Stimulated activated naive CD8-positive, alpha-beta T cell treated with anti-CD3 and anti-CD28 coated beads, Interleukin-15, Interleukin-2, amounts not matched to agents 100 ng/mL and 50 ng/mL, for 24 hours (primary cell): ENCODE measurements around the gene CDC7.
"Not testable (repeated sequence)": the region's sequence is repeated elsewhere in the genome, so short reads cannot be mapped to it uniquely, and the experiment has no call there.

Experiments
- H3K27ac Mint-ChIP-seq: one replicate; pipeline ENCODE4 v1.8.0; 2021; ENCODE audit warnings: mild to moderate bottlenecking, mixed read lengths
- H3K27me3 Mint-ChIP-seq: one replicate; pipeline ENCODE4 v1.8.0; 2021; ENCODE audit warnings: mixed read lengths
- H3K36me3 Mint-ChIP-seq: one replicate; pipeline ENCODE4 v1.8.0; 2021; ENCODE audit warnings: low read depth, mixed read lengths
- H3K4me1 Mint-ChIP-seq: one replicate; pipeline ENCODE4 v1.8.0; 2021; ENCODE audit warnings: low read depth, mixed read lengths
- H3K4me3 Mint-ChIP-seq: one replicate; pipeline ENCODE4 v1.8.0; 2021; ENCODE audit warnings: mild to moderate bottlenecking, mixed read lengths
- H3K9me3 Mint-ChIP-seq: one replicate; pipeline ENCODE4 v1.8.0; 2021; ENCODE audit warnings: mixed read lengths

CDC7 gene

DNA sequence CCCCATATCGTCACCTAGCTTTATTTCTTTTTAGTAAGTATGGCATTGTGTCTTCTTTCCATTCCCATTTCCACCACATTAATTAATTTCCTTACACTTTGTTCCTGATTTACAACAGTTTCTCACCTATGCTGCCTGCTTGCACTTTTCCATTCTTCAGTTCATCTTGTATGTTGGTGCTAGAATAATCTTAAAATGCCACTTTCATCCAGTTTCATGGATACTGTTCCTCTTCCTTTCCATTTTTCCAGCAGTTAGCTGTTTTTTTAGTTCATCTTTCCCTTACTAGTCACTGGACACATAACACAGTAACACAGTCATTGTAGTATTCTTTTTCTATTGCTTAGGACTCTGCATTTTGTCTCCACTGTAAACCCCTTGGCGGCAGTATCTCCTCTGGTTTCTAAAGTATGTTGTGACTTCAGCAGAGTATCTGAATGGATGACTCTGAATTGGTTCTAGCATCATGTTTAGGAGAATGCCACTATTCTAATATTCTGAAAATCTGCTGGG is 2.1 kb downstream of the CDC7 start:
- Mint-ChIP-seq H3K9me3 (no peaks in the 10 kb centered on the region), H3K27ac (no peak overlapping the region), H3K4me3 (no peak overlapping the region), H3K27me3 (no peaks in the 10 kb centered on the region), H3K36me3 (peaks cover 20% of the 10 kb centered on the region), H3K4me1 (peaks cover 31% of the 10 kb centered on the region)

DNA sequence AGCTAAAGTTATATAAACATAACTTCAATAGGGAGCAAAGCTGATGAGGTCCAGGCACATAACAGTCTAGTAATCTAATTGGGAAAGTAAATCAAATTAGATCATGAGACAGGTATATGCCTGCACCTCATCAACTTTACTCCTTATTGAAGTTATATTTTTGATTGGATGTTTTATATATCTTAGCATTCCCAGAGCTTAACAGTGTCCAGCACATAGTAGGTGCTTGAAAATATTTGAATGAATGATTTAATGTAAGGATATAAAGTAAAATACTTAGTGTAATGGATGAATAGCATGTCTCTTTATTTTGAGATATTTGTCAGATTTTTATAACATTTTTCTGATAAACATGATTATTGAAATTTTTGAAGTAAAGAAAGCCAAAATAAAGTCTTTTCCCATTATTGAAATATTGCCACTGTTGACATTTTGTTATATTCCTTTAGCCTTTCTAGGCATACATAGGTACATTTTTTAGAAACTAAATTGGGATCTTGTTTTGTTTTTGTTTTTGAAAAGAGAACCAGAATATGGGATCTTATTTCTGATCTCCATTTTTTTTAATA is 2.8 kb downstream of the CDC7 start:
- Mint-ChIP-seq H3K9me3 (no peaks in the 10 kb centered on the region), H3K27me3 (no peaks in the 10 kb centered on the region), H3K36me3 (peaks cover 21% of the 10 kb centered on the region), H3K4me3 (no peak overlapping the region), H3K4me1 (peaks cover 31% of the 10 kb centered on the region), H3K27ac (no peak overlapping the region)

- Mint-ChIP-seq H3K9me3 (no peaks in the 10 kb centered on the region), H3K4me1 (peaks cover 31% of the 10 kb centered on the region), H3K27me3 (no peaks in the 10 kb centered on the region), H3K27ac (no peak overlapping the region), H3K36me3 (peaks cover 27% of the 10 kb centered on the region), H3K4me3 (no peak overlapping the region)
Measured at GRCh38 chr1:91503975-91504530, 3.4 kb downstream of the CDC7 start.

GRCh38 chr1:91505086-91505485 is 4.4 kb downstream of the CDC7 start:
- Mint-ChIP-seq H3K4me3 (no peak overlapping the region), H3K9me3 (no peaks in the 10 kb centered on the region), H3K27ac (no peak overlapping the region), H3K4me1 (peaks cover 31% of the 10 kb centered on the region), H3K27me3 (no peaks in the 10 kb centered on the region), H3K36me3 (peaks cover 38% of the 10 kb centered on the region)

DNA sequence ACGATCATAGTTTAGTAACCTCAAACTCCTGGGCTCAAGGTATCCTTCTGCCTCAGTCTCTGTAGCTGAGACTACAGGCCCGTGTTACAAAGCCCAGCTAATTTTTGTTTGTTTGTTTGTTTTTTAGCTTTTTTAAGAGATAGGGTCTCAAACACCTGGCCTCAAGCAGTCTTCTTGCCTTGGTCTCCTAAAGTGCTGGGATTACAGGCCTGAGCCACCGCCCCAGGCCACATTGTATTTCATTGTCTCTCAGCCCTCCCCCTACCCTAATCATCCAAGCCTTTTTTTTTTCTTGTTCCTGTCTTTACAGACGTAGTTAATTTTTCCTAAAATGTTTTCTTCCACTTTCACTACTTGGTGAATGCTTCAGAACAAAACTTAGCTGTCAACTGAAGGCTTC is 5.4 kb downstream of the CDC7 start:
- H3K4me3 Mint-ChIP-seq, result no peak overlapping the region

DNA sequence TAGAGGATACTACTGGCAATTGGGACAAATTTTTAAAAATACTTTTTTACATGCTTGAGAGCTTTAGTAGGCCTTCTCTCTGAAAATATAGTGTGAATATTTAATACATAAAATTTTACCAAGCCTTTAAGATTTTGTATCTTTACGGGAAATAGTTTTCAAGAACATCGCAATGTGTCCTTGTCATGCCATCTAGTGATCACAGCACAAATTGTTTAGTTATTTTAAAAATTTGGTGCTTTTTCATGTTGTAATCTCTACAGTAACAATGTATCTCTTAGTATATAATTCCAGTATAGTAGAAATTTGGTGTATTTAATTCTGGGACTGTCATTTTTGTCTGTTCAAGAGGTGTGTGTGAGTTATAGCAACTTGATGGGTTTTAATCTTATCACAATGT is 6.7 kb downstream of the CDC7 start:
- Mint-ChIP-seq H3K27ac (no peak overlapping the region), H3K36me3 (peaks cover 59% of the 10 kb centered on the region), H3K27me3 (no peaks in the 10 kb centered on the region), H3K4me1 (peaks cover 19% of the 10 kb centered on the region), H3K9me3 (no peaks in the 10 kb centered on the region), H3K4me3 (no peak overlapping the region)

More for the DNA sequence above, 5.4 kb downstream of the CDC7 start:
- Mint-ChIP-seq H3K36me3 (peaks cover 48% of the 10 kb centered on the region), H3K4me1 (peaks cover 31% of the 10 kb centered on the region), H3K27ac (no peak overlapping the region), H3K9me3 (no peaks in the 10 kb centered on the region), H3K27me3 (no peaks in the 10 kb centered on the region)

GRCh38 chr1:91510754-91511153 is 10.1 kb downstream of the CDC7 start:
- Mint-ChIP-seq H3K9me3 (no peaks in the 10 kb centered on the region), H3K4me3 (no peak overlapping the region), H3K27ac (no peak overlapping the region), H3K36me3 (peaks cover 59% of the 10 kb centered on the region), H3K4me1 (no peaks in the 10 kb centered on the region), H3K27me3 (no peaks in the 10 kb centered on the region)

DNA sequence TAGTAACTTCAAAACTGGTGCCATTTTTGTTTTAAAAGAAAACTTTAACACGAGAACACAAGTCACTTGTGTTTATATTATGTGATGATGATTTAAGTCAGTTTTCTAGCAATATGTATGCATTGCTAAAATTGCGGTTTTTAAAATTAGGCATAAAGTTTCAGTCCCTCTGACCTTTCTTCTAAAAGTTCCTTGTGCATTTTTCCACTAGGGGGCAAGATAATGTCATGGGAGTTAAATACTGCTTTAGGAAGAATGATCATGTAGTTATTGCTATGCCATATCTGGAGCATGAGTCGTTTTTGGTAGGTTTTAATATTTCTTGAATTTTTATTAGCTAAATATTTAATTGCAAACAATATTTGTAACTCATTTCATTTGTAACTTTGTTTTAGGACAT is 10.7 kb downstream of the CDC7 start:
- peaks cover 64% of the 10 kb centered on the region for H3K36me3 Mint-ChIP-seq
- no peaks in the 10 kb centered on the region for H3K4me1 Mint-ChIP-seq
- H3K27me3 Mint-ChIP-seq, result no peaks in the 10 kb centered on the region
- H3K27ac Mint-ChIP-seq, result no peak overlapping the region
- no peaks in the 10 kb centered on the region for H3K9me3 Mint-ChIP-seq
- no peak overlapping the region for H3K4me3 Mint-ChIP-seq

DNA sequence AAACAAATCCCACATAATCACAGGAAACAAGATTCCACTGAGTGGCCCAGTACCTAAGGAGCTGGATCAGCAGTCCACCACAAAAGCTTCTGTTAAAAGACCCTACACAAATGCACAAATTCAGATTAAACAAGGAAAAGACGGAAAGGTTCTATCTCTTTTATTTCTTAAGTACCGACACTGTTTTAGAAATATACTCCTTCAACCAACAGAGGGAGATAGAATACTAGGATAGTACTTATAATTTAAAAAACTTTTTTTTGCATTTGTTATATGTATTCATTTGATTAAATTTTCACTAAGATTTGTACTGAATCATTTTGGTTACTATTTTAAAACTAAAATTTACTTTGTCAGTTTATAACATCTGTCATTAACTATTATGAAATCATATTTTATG is 12.5 kb downstream of the CDC7 start:
- H3K4me1 Mint-ChIP-seq, result no peaks in the 10 kb centered on the region
- H3K27me3 Mint-ChIP-seq, result no peaks in the 10 kb centered on the region
- H3K36me3 Mint-ChIP-seq, result peaks cover 80% of the 10 kb centered on the region
- H3K27ac Mint-ChIP-seq, result no peak overlapping the region
- H3K4me3 Mint-ChIP-seq, result no peak overlapping the region
- no peaks in the 10 kb centered on the region for H3K9me3 Mint-ChIP-seq

- H3K4me1 Mint-ChIP-seq, result no peaks in the 10 kb centered on the region
- no peaks in the 10 kb centered on the region for H3K9me3 Mint-ChIP-seq
- H3K4me3 Mint-ChIP-seq, result no peak overlapping the region
- H3K36me3 Mint-ChIP-seq, result peaks cover 80% of the 10 kb centered on the region
- no peaks in the 10 kb centered on the region for H3K27me3 Mint-ChIP-seq
- H3K27ac Mint-ChIP-seq, result no peak overlapping the region
Measured at GRCh38 chr1:91513706-91514105, 13.1 kb downstream of the CDC7 start.

GRCh38 chr1:91515994-91516393 is 15.3 kb downstream of the CDC7 start:
- H3K4me1 Mint-ChIP-seq, result peaks cover 6% of the 10 kb centered on the region
- no peaks in the 10 kb centered on the region for H3K9me3 Mint-ChIP-seq

GRCh38 chr1:91516605-91517004 is 16.0 kb downstream of the CDC7 start:
- H3K9me3 Mint-ChIP-seq, H3K27ac Mint-ChIP-seq, H3K27me3 Mint-ChIP-seq, H3K4me3 Mint-ChIP-seq: not testable (repeated sequence)
- peaks cover 56% of the 10 kb centered on the region for H3K36me3 Mint-ChIP-seq
- H3K4me1 Mint-ChIP-seq, result peaks cover 12% of the 10 kb centered on the region

More at GRCh38 chr1:91515994-91516393, 15.3 kb downstream of the CDC7 start:
- no peaks in the 10 kb centered on the region for H3K27me3 Mint-ChIP-seq
- H3K4me3 Mint-ChIP-seq, result no peak overlapping the region
- H3K27ac Mint-ChIP-seq, result no peak overlapping the region
- H3K36me3 Mint-ChIP-seq, result peaks cover 58% of the 10 kb centered on the region

DNA sequence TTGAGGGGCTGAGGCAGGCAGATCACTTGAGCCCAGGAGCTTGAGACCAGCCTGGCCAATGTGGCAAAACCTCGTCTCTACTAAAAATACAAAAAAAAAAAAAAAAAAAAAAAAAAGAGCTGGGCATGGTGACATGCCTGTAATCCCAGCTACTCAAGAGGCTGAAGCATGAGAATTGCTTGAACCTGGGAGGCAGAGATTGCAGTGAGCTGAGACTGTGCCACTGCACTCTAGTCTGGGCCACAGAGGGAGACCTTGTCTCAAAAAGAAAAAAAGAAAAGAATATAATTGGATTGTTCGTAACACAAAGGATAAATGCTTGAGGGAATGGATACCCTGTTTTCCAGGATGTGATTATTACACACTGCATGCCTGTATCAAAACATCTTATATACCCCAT is 18.5 kb downstream of the CDC7 start:
- peaks cover 55% of the 10 kb centered on the region for H3K36me3 Mint-ChIP-seq
- not testable (repeated sequence) for H3K4me3 Mint-ChIP-seq, H3K9me3 Mint-ChIP-seq, H3K27me3 Mint-ChIP-seq, H3K27ac Mint-ChIP-seq
- H3K4me1 Mint-ChIP-seq, result peaks cover 36% of the 10 kb centered on the region

DNA sequence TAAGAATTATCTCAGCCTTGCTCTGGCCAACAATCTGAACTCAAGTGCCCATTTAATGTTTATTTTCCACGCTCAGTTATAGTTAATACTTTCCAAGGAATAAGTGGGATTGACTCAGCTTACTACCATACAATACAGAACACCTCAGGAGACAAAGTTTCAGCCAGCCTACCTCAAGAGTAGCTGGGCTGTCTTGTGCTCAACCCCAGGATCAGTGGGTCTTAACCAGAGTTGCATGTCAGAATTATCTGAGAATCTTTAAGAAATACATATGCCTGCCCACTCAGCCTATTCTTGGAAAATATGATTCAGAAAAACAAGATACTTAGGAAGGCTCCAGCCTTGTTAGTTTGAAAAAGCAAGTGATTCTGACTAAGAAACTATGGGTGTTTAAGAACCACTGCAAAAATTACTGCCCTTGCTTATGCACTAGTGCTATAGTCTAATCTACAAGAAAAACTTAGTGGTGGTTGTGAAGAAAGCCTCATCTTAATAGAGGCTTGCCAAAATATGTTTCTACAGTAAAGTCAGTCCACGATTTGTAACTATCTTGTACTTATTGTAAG is 20.4 kb downstream of the CDC7 start:
- no peaks in the 10 kb centered on the region for H3K27me3 Mint-ChIP-seq
- H3K4me1 Mint-ChIP-seq, result peaks cover 36% of the 10 kb centered on the region
- H3K36me3 Mint-ChIP-seq, result peaks cover 47% of the 10 kb centered on the region
- H3K27ac Mint-ChIP-seq, result peak overlapping the region; percentile 81
- H3K4me3 Mint-ChIP-seq, result no peak overlapping the region
- H3K9me3 Mint-ChIP-seq, result no peaks in the 10 kb centered on the region

DNA sequence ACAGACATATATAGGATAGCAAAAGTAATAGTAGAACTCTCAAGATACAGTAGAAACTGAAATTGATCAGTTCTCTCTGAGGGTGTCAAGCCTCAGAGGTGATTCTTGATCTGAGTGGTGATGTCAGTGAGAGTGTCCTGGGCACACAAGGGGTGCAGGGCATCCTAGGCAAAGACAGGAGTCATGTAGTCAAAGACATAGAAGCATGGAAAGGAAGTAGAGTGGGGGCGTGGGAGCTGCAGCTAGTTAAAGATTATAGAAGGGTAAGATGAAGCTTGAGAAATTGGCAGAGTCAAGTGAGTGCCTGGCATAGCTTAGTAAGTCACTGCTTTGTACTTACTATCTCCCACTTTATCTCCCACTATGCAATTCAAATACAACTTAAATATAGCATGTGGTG is 22.8 kb downstream of the CDC7 start:
- H3K4me3 Mint-ChIP-seq, result no peak overlapping the region
- H3K4me1 Mint-ChIP-seq, result peaks cover 36% of the 10 kb centered on the region
- H3K27me3 Mint-ChIP-seq, result no peaks in the 10 kb centered on the region
- H3K9me3 Mint-ChIP-seq, result no peaks in the 10 kb centered on the region
- peak overlapping the region; percentile 69 for H3K27ac Mint-ChIP-seq
- peaks cover 25% of the 10 kb centered on the region for H3K36me3 Mint-ChIP-seq

GRCh38 chr1:91526496-91526895 is 25.8 kb downstream of the CDC7 start:
- Mint-ChIP-seq H3K9me3 (no peaks in the 10 kb centered on the region), H3K27ac (no peak overlapping the region), H3K27me3 (no peaks in the 10 kb centered on the region), H3K4me1 (peaks cover 36% of the 10 kb centered on the region), H3K36me3 (peaks cover 20% of the 10 kb centered on the region), H3K4me3 (no peak overlapping the region)
